MM.1S (cell line): ENCODE data around the gene REC114.

Experiments
- DNase-seq: peaks from one replicate; pipeline ENCODE4 v3.0.0-alpha.2; 2015
- H2AFZ ChIP-seq: fragments of 300-600 bp; sonication (generic); 2 replicates; pipeline ENCODE4 v1.6.0; 2016; ENCODE audit warnings: antibody characterized with exemption, low read length
- H3F3A ChIP-seq: fragments of 300-600 bp; sonication (generic); 2 replicates; pipeline ENCODE4 v1.6.1; 2016; ENCODE audit warnings: mild to moderate bottlenecking, antibody characterized with exemption, low read length, moderate library complexity, mixed read lengths; ENCODE audit not compliant: insufficient read depth
- H3K27ac ChIP-seq: fragments of 300-600 bp; sonication (generic); 2 replicates; pipeline ENCODE4 v1.5.1; 2016; ENCODE audit warnings: mild to moderate bottlenecking, low read length
- H3K27me3 ChIP-seq: fragments of 300-600 bp; sonication (generic); replicated peaks from 2 replicates; pipeline ENCODE4 v1.6.0; 2016; ENCODE audit warnings: low read length; ENCODE audit not compliant: insufficient read depth
- H3K36me3 ChIP-seq: fragments of 300-600 bp; sonication (generic); replicated peaks from 2 replicates; pipeline ENCODE4 v1.6.1; 2016; ENCODE audit warnings: mild to moderate bottlenecking, low read length, mixed read lengths; ENCODE audit not compliant: insufficient read depth
- H3K4me1 ChIP-seq: fragments of 300-600 bp; sonication (generic); 2 replicates; pipeline ENCODE4 v1.6.1; 2016; ENCODE audit warnings: low read length, mixed read lengths
- H3K4me2 ChIP-seq: fragments of 300-600 bp; sonication (generic); 2 replicates; pipeline ENCODE4 v1.6.0; 2016; ENCODE audit warnings: low read depth, low read length
- H3K4me3 ChIP-seq: fragments of 300-600 bp; sonication (generic); 2 replicates; pipeline ENCODE4 v1.5.1; 2016; ENCODE audit warnings: low read length, mixed read lengths
- H3K79me2 ChIP-seq: fragments of 300-600 bp; sonication (generic); 2 replicates; pipeline ENCODE4 v1.6.1; 2016; ENCODE audit warnings: mixed run types, low read length, mixed read lengths
- H3K9ac ChIP-seq: fragments of 300-600 bp; sonication (generic); 2 replicates; pipeline ENCODE4 v1.6.1; 2016; ENCODE audit warnings: low read length, mixed read lengths
- H3K9me2 ChIP-seq: fragments of 300-600 bp; sonication (generic); replicated peaks from 2 replicates; pipeline ENCODE4 v1.6.1; 2016; ENCODE audit warnings: mild to moderate bottlenecking, low read length, mixed read lengths; ENCODE audit not compliant: insufficient read depth
- H3K9me3 ChIP-seq: fragments of 300-600 bp; sonication (generic); replicated peaks from 2 replicates; pipeline ENCODE4 v1.6.1; 2016; ENCODE audit warnings: mild to moderate bottlenecking, low read length, mixed read lengths; ENCODE audit not compliant: insufficient read depth
- H4K20me1 ChIP-seq: fragments of 300-600 bp; sonication (generic); 2 replicates; pipeline ENCODE4 v1.6.1; 2016; ENCODE audit warnings: mild to moderate bottlenecking, low read length, moderate library complexity, mixed read lengths; ENCODE audit not compliant: insufficient read depth
- EZH2 ChIP-seq: fragments of 300-600 bp; sonication (generic); optimal IDR thresholded peaks from 2 replicates; pipeline ENCODE3; 2017; ENCODE audit warnings: low read depth, mild to moderate bottlenecking, antibody characterized with exemption, low read length, mixed read lengths
- EZH2phosphoT487 ChIP-seq: fragments of 300-600 bp; sonication (generic); IDR thresholded peaks from 2 replicates; pipeline ENCODE4 v1.6.1; 2018; ENCODE audit warnings: antibody characterized with exemption, low read length
- TF ChIP-seq, protein P1 (sequence below): fragments of 300-600 bp; sonication (generic); IDR thresholded peaks from 2 replicates; pipeline ENCODE4 v1.5.1; 2016; ENCODE audit warnings: antibody characterized with exemption, low read length, mixed read lengths

REC114 gene

GRCh38 chr15:73464602-73465001 is 21.6 kb downstream of the REC114 start:
- no peak overlapping the region for H3K27ac ChIP-seq
- no peaks in the 10 kb centered on the region for H3K9me3 ChIP-seq
- H3K4me2 ChIP-seq: no peak overlapping the region
- H3K79me2 ChIP-seq: no peaks in the 10 kb centered on the region
- no peaks in the 10 kb centered on the region for H4K20me1 ChIP-seq
- H2AFZ ChIP-seq: no peak overlapping the region
- no peaks in the 10 kb centered on the region for H3K4me1 ChIP-seq
- no peak for DNase-seq
- no peaks in the 10 kb centered on the region for H3K27me3 ChIP-seq
- no peaks in the 10 kb centered on the region for H3F3A ChIP-seq
- H3K4me3 ChIP-seq: no peak overlapping the region
- TF ChIP-seq, protein P1, sequence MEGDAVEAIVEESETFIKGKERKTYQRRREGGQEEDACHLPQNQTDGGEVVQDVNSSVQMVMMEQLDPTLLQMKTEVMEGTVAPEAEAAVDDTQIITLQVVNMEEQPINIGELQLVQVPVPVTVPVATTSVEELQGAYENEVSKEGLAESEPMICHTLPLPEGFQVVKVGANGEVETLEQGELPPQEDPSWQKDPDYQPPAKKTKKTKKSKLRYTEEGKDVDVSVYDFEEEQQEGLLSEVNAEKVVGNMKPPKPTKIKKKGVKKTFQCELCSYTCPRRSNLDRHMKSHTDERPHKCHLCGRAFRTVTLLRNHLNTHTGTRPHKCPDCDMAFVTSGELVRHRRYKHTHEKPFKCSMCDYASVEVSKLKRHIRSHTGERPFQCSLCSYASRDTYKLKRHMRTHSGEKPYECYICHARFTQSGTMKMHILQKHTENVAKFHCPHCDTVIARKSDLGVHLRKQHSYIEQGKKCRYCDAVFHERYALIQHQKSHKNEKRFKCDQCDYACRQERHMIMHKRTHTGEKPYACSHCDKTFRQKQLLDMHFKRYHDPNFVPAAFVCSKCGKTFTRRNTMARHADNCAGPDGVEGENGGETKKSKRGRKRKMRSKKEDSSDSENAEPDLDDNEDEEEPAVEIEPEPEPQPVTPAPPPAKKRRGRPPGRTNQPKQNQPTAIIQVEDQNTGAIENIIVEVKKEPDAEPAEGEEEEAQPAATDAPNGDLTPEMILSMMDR: 0 out of 2 replicates have a peak, but pooled peaks have one; percentile 12
- TF ChIP-seq EZH2: no peak
- H3K9ac ChIP-seq: no peak overlapping the region
- no peaks in the 10 kb centered on the region for H3K9me2 ChIP-seq
- H3K36me3 ChIP-seq: no peaks in the 10 kb centered on the region

- Histone ChIP-seq H3K27ac (no peak overlapping the region), H3K4me1 (no peaks in the 10 kb centered on the region), H3K9ac (no peak overlapping the region), H3K9me2 (no peaks in the 10 kb centered on the region), H3F3A (no peaks in the 10 kb centered on the region), H4K20me1 (no peaks in the 10 kb centered on the region), H2AFZ (no peak overlapping the region), H3K79me2 (no peaks in the 10 kb centered on the region), H3K4me2 (no peak overlapping the region), H3K27me3 (no peaks in the 10 kb centered on the region), H3K36me3 (no peaks in the 10 kb centered on the region), H3K9me3 (no peaks in the 10 kb centered on the region), H3K4me3 (no peak overlapping the region)
- no peak for DNase-seq
- TF ChIP-seq EZH2phosphoT487 (no peak), EZH2 (no peak)
- TF ChIP-seq, protein P1: no peak
Observed at GRCh38 chr15:73467758-73468157, 24.8 kb downstream of the REC114 start.

DNA sequence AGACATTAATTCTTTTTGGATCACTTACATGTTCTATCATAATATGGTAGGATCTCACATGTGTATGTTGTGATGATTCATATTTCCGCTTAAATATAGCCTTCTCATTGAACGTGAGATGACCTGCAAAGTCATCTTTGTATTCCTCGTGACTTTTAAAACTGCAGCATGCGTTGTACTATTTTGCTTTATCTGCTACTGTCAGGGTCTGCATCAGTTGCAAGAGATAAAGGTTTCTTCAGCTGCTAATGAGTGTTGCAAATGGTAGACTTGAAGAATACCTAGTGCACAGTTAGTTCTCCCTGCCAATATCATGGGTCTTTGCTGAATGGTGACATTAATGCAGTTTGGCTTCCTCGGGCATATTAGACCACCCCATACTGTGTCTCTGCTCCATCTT is 31.8 kb downstream of the REC114 start:
- no peak for DNase-seq
- no peaks in the 10 kb centered on the region for H3F3A ChIP-seq
- H3K36me3 ChIP-seq: no peaks in the 10 kb centered on the region
- no peaks in the 10 kb centered on the region for H3K9me2 ChIP-seq
- H4K20me1 ChIP-seq: no peaks in the 10 kb centered on the region
- H3K4me3 ChIP-seq: no peak overlapping the region
- H3K9me3 ChIP-seq: no peaks in the 10 kb centered on the region
- H3K79me2 ChIP-seq: no peaks in the 10 kb centered on the region
- no peaks in the 10 kb centered on the region for H3K27me3 ChIP-seq
- no peak overlapping the region for H2AFZ ChIP-seq
- H3K9ac ChIP-seq: no peak overlapping the region
- H3K4me1 ChIP-seq: no peaks in the 10 kb centered on the region
- TF ChIP-seq EZH2: no peak
- TF ChIP-seq, protein P1: no peak
- TF ChIP-seq EZH2phosphoT487: no peak
- no peak overlapping the region for H3K4me2 ChIP-seq
- H3K27ac ChIP-seq: no peak overlapping the region
